ENCODE data around the gene THSD7B.

The THSD7B gene

GRCh38 chr2:137167651-137168050 is 402.3 kb downstream of the THSD7B start:
- DNase-seq = no peak

DNA sequence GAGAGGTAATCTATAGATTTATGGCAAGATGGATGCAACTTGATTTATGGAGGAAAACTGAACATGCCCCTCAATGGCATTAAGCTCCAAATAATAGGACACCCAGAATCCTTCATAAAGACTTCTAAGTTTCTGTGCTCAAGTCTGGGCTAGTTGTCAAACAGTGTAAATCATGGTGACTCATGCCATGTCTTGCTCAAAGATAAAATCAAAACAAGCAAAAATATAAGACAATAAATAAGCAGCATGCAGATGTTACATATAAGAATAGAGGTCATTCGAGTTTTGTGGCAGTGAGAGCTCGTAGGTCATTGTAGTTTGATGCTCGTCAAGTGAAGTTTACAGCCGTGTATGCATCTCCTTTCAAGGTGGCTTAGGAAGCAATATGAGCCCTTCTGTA is 403.2 kb downstream of the THSD7B start:
- DNase-seq = no peak

- no peak for DNase-seq
These were observed 406.8 kb downstream of the THSD7B start for GRCh38 chr2:137172162-137172561.

GRCh38 chr2:137173463-137173862 is 408.1 kb downstream of the THSD7B start:
- DNase-seq = no peak

DNA sequence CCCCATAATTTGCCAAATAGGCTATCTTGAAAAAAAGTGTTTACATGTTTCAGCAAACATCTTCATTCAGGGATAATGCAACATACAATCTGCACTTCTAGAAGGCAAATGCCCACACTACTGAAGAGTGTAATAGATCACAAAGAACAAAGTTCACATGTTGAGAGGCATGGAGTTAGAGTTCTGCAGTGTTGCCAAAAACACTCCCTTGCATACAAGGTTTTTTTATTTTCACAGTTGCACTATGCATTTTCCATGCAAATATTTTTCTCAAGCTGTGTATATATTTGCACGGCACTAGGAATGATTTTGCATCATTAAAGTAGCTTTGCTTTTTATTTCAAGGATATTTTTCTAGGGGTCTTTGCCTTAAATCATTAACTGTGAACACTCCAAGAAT is 409.9 kb downstream of the THSD7B start:
- no peak for DNase-seq

- no peak for DNase-seq
These were observed 413.6 kb downstream of the THSD7B start for GRCh38 chr2:137178951-137179377.

GRCh38 chr2:137179542-137179941 is 414.2 kb downstream of the THSD7B start:
- no peak for DNase-seq

DNA sequence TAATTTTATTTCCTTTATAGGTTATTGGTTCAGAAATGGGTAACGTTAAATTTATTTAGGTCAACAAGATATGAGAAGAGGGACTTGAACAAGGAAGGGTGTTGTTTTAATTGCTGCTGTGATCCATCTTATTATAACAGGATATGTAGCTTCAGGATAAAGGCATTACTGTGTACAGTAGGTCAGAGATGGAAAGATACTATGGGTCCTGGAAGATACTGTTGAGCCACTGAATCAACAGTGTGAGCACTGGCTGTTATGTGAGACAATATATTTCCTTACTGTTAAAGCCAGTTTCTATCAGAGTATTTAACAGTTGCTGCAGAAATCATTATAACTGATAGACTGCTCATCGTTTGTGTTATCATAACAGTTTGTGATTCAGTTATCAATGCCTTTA is 414.7 kb downstream of the THSD7B start:
- no peak for DNase-seq

DNA sequence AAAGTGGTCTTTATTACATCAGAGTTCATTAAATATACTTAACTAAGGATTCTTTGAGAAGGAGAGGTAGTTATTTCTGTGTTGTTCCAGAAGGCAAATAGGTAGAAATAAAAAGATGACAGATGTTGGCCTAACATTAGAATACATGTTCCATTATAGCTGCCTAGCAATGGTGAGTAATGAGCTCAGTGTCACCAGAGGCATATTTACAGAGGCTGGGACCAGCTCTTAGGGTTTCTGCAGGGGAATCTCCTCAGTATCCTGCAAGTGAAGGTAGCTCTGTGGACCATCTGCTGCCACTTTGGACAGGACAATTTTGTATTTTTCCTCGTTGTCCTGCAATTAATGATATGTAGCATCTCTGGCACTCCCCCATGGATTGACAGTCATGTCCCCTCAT is 416.0 kb downstream of the THSD7B start:
- no peak for DNase-seq

DNA sequence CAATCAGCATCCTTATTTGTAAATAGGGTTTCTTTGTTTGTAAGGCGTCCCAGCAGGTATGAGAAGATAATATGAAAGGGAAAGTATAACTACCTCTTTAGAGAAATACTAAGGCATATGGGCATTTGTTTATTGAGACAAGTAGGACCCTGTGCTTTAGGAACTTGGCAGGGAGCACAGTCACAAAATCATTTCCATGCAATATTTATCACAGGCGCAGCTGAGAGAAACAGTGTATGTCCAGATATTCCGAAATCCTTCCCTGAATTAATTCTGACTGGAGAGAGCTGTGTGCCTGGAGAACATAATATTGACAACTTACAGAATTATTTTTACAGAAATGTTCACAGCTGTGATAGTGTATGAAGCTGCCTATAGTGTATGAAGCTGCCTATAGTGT is 416.7 kb downstream of the THSD7B start:
- DNase-seq = no peak

DNA sequence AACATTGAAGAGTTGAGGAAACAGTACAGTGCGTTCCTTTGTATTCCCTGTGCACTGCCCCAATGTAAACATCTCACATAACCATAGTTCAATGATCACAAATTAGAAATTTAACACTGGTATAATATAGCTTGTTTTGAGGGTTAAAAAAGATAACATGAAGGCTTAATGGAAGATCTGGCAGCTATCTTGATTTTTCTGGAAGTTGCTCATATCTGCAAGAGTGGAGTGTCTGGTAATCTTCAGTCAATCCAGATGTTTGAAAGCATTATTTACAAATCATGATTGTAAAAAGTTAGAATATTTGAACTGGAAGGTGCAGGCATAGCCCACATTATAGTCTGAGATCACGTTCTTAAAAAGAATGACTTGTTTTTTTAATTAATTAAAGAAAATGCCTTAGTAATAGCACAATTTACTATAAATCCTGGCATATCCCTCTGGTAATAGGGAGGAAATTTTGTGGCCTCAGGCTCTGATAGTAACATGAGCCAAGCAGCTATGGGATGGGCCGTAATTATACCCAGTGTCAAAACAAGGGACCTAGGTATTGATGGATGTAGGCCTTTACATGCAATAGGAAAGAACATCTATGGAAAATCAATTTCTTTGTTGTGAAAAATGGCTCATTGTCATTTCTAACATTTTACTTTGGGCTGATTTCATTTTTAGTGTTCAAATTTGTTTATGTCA is 418.0 kb downstream of the THSD7B start:
- no peak for DNase-seq

DNA sequence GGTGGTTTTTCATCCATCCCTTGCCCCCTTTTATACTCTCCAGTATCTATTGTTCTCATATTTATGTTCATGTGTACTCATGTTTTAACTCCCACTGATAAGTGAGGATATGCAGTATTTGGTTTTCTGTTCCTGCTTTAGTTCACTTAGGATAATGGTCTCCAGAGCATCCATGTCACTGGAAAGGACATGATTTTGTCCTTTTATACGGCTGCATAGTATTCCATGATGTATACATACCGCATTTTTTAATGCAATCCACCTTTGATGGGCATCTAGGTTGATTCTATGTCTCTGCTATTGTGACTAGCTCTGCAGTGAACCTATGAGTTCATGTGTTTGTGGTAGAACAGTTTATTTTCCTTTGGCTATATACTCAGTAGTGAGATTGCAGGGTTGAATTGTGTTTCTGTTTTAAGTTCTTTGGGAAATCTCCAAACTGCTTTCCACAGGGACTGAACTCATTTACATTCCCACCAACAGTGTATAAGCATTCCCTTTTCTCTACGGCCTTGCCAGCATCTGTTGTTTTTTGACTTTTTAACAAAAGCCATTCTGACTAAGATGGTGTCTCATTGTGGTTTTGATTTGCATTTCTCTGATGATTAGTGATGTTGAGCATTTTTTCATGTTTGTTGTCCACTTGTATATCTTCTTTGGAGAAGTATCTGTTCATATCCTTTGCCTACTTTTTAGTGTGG is 420.2 kb downstream of the THSD7B start:
- no peak for DNase-seq

DNA sequence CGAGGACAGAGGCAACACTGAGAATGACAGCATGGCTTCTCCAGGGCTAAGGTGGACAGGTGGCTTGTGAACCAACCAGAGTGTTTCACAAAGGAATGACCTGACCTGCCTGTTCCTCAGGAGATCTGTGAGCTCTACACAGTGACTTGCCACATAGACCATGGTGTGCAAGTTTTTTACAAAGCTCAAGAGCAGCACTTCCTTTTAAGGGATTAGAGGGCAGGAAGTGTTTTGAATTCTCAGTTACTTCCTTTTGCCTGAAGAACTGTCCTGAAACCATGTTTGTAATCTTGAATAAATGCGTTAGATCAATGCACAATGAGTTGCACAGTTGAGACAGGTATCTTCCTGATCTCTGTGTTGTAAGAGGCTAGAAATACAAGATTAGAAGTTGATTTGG is 421.9 kb downstream of the THSD7B start:
- DNase-seq = no peak

DNA sequence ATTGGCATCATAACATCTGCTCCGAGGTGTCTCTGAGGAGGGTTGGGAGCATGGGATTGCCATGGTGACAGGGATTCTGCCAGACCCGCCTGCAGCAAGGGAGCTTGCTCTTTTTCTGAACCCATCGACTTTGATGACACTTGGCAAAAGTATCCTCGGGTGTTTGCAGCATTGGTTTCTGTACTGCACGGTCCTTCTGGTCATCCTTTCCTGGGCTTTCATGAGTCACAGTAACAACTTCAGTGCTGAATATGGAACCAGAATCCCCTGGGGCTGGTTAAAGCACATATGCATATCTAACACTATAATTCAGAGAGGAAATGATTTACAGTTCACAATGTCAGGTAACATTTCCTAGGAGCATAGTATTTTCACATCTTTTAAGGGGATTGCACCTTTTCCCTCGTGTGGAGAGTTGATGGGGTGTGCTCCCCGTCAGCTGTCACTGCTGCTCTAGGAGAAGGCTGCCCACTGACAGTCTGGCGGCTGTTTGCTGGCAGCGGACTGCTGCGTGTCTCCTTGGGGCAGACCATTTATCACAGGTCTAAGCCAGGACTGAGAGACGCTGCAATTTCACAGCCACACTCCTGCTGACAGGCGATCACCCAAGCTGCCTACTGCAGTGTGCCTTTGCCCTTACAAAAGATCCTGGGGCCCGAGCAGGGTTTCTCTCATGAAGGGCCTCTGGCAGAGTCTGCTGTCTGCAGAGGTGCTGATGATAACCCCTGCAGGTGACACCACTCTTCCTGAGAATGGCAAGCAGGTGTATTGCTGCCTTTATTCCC is 425.3 kb downstream of the THSD7B start:
- no peak for DNase-seq

- DNase-seq = no peak
These were observed 427.3 kb downstream of the THSD7B start for GRCh38 chr2:137192366-137193310.

DNA sequence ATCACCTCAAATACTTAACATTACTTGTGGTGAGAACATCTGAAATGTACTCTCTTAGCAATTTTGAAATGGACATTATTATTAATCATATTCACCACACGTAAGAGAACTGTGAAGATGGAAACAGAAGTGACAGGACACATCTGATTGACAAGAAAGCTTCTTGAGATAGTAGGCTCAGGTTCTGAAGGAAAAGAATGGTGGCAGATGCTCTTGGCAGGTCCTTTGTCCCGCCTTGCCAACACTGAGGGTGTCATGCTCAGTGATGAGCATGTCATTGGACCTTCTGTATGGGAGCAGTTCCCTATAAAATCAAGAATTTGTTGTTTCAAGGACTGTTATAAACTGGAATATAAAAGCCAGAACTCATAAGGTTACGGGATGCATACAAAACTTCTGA is 428.1 kb downstream of the THSD7B start:
- DNase-seq = no peak

DNA sequence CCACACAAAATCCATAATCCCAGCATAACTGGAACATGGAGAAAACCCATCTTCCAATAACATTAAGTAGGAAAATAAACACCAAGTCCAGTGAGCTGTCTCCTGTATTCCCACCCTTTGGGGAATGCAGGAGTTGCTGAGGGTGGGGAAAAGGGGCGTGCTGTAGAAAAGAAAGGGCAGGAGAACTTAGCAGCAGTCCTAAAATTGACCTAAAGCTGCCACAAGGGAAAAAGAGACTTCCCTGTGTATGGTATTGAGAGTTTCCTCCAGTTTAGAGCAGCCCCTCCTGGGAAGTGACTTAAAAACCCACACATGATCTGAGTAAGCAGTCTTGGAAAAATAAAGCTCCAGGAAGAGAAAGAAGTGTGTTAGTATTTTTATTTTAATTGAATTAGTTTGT is 428.8 kb downstream of the THSD7B start:
- no peak for DNase-seq

- DNase-seq = no peak
These were observed 434.4 kb downstream of the THSD7B start for GRCh38 chr2:137199751-137200150.

- DNase-seq = no peak
These were observed 437.0 kb downstream of the THSD7B start for GRCh38 chr2:137202318-137202717.

GRCh38 chr2:137205324-137205723 is 440.0 kb downstream of the THSD7B start:
- no peak for DNase-seq

DNA sequence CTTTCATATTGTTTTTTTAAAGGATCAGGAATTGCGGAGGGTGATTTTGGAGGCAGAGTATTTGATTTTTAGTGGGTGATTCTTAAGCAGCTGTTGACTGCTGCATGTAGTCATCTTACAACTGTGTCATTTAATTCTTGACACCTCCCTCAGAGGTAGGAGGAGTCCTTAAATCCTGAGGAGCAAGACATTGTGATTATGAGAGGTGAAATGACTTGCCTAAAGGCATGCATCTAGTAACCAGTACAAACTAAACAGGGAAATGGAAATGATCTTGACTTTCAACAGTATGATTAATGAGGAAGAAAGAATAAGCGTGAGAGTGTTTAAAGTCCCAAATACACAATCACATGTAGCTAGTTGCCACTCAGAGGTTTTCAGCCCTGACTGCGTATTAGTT is 440.7 kb downstream of the THSD7B start:
- DNase-seq = no peak

GRCh38 chr2:137207030-137207429 is 441.7 kb downstream of the THSD7B start:
- no peak for DNase-seq

GRCh38 chr2:137208431-137208891 is 443.1 kb downstream of the THSD7B start:
- DNase-seq = no peak

Data from activated naive CD4-positive, alpha-beta T cell treated with anti-CD3 and anti-CD28 coated beads, Interleukin-2, amount 50 U/mL, for 16 hours (primary cell).